Endodermal cell (in vitro differentiated cells): ENCODE measurements around the gene EHD3. TPM values are rescaled to one million over a fixed set of nuclear protein-coding genes. Genes with fewer than 3 reads are reported as not detected.
A peak's percentile ranks its signal among the peaks of the same experiment; 100 is the strongest.

Experiments used
- DNase-seq: peaks from one replicate; pipeline ENCODE4 v3.0.0-alpha.2; 2017
- H3K27ac ChIP-seq: 2 replicates; pipeline ENCODE4 v1.5.1; 2013; ENCODE audit warnings: mild to moderate bottlenecking, low read depth, low read length, moderate library complexity
- H3K27me3 ChIP-seq: 2 replicates; pipeline ENCODE4 v1.6.1; 2013; ENCODE audit warnings: mild to moderate bottlenecking, low read length, moderate library complexity; ENCODE audit not compliant: insufficient read depth, control insufficient read depth, poor library complexity, severe bottlenecking
- H3K36me3 ChIP-seq: 2 replicates; pipeline ENCODE4 v1.7.0; 2013; ENCODE audit warnings: mild to moderate bottlenecking, low read length, moderate library complexity; ENCODE audit not compliant: control insufficient read depth, insufficient read depth
- H3K4me1 ChIP-seq: one replicate; pipeline ENCODE4 v1.7.0; 2013; ENCODE audit warnings: low read length; ENCODE audit not compliant: control insufficient read depth, insufficient read depth
- H3K4me3 ChIP-seq: 2 replicates; pipeline ENCODE4 v1.5.1; 2013; ENCODE audit warnings: mild to moderate bottlenecking, low read length, moderate library complexity
- H3K9ac ChIP-seq: 2 replicates; pipeline ENCODE4 v1.6.1; 2013; ENCODE audit warnings: mild to moderate bottlenecking, low read length, moderate library complexity; ENCODE audit not compliant: poor library complexity, severe bottlenecking; ENCODE audit errors: extremely low read depth
- H3K9me3 ChIP-seq: 2 replicates; pipeline ENCODE4 v1.6.1; 2013; ENCODE audit warnings: mild to moderate bottlenecking, low read length, moderate library complexity; ENCODE audit not compliant: control insufficient read depth
- H3K27ac Mint-ChIP-seq: 2 replicates; pipeline ENCODE4 v1.8.0; 2020; ENCODE audit warnings: mixed read lengths
- H3K27me3 Mint-ChIP-seq: 2 replicates; pipeline ENCODE4 v1.8.0; 2021; ENCODE audit warnings: mild to moderate bottlenecking, mixed read lengths; ENCODE audit not compliant: insufficient read depth
- H3K36me3 Mint-ChIP-seq: 2 replicates; pipeline ENCODE4 v1.8.0; 2020; ENCODE audit warnings: low read depth, mixed read lengths
- H3K4me1 Mint-ChIP-seq: 2 replicates; pipeline ENCODE4 v1.8.0; 2020; ENCODE audit warnings: mixed read lengths
- H3K4me3 Mint-ChIP-seq: 2 replicates; pipeline ENCODE4 v1.8.0; 2020; ENCODE audit warnings: mild to moderate bottlenecking, moderate library complexity, mixed read lengths
- H3K9me3 Mint-ChIP-seq: 2 replicates; pipeline ENCODE4 v1.8.0; 2020; ENCODE audit warnings: mild to moderate bottlenecking, mixed read lengths
- WGBS, 2 experiments: methylation state at CpG; one replicate each; pipeline versions ENCODE4 v1.1.5 to v1.1.7; 2013; ENCODE audit warnings: missing lambda C conversion rate in 2 of 2, mixed read lengths in 1 of 2; ENCODE audit not compliant: insufficient coverage in 1 of 2, insufficient read length in 1 of 2; 5-methylcytosine and 5-hydroxymethylcytosine counted together
- total RNA-seq, 2 donors: library from RNA; stranded (reverse); fragmentation: NEBNext Ultra II Directional in 1 of 2; extraction: Animal tissue kit (Norgen Biotek cat#: 25700) in 1 of 2; gene quantifications; 2 replicates in 1 of 2; 3 replicates in 1 of 2; pipeline ENCODE4 v1.2.1, GENCODE V29; 2021
- TF ChIP-seq, protein P1 (sequence below): fragments of 200-600 bp; sonication (generic); conservative IDR thresholded peaks from 2 replicates; pipeline ENCODE4 v1.5.0; 2021; ENCODE audit warnings: antibody characterized with exemption, mild to moderate bottlenecking

EHD3 gene
- total RNA-seq, 2 donors from 2014 or later, result 10.7 to 15.5 TPM

GRCh38 chr2:31256611-31257382 lies 22.8 kb downstream of the EHD3 start:
- H3K4me1 ChIP-seq, result no peaks in the 10 kb centered on the region
- H3K9me3 ChIP-seq, result no peaks in the 10 kb centered on the region
- H3K9ac ChIP-seq, result no peak overlapping the region
- H3K27me3 Mint-ChIP-seq, result no peaks in the 10 kb centered on the region
- no peak overlapping the region for H3K27ac ChIP-seq
- 85 to 91% methylated on average over 2 to 4 of the region's 4 CpGs for WGBS, 2 experiments
- no peaks in the 10 kb centered on the region for H3K9me3 Mint-ChIP-seq
- peak overlapping the region; percentile 26 for H3K27ac Mint-ChIP-seq
- H3K36me3 ChIP-seq, result peaks cover 30% of the 10 kb centered on the region
- H3K27me3 ChIP-seq, result no peaks in the 10 kb centered on the region
- H3K4me1 Mint-ChIP-seq, result peaks cover 35% of the 10 kb centered on the region
- peak; percentile 78 for DNase-seq
- TF ChIP-seq, protein P1, sequence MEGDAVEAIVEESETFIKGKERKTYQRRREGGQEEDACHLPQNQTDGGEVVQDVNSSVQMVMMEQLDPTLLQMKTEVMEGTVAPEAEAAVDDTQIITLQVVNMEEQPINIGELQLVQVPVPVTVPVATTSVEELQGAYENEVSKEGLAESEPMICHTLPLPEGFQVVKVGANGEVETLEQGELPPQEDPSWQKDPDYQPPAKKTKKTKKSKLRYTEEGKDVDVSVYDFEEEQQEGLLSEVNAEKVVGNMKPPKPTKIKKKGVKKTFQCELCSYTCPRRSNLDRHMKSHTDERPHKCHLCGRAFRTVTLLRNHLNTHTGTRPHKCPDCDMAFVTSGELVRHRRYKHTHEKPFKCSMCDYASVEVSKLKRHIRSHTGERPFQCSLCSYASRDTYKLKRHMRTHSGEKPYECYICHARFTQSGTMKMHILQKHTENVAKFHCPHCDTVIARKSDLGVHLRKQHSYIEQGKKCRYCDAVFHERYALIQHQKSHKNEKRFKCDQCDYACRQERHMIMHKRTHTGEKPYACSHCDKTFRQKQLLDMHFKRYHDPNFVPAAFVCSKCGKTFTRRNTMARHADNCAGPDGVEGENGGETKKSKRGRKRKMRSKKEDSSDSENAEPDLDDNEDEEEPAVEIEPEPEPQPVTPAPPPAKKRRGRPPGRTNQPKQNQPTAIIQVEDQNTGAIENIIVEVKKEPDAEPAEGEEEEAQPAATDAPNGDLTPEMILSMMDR, result peak; percentile 43
- peak overlapping the region; percentile 13 for H3K4me3 Mint-ChIP-seq
- no peak overlapping the region for H3K4me3 ChIP-seq
- peaks cover 22% of the 10 kb centered on the region for H3K36me3 Mint-ChIP-seq

DNA sequence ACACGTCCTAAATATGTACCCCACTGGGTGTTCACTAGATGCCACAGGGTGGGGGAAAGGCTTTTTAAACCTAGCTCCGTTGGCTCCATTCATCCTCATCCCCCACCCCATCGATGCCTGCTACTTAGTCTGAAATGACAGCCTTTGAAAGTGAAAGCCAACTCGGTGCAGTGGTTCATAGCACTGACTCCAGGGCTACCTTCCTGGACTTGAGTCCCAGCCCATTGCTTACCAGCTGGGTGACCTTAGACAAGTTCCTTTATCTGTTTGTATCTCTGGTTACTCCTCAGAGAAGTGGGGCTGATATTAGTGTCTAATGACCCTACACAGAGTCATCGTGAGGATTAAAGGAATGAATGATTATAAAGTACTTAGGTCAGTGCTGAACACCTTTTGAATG lies 24.4 kb downstream of the EHD3 start:
- H3K4me3 ChIP-seq, result no peak overlapping the region
- H3K36me3 Mint-ChIP-seq, result peaks cover 22% of the 10 kb centered on the region
- no peak overlapping the region for H3K27ac ChIP-seq
- peaks cover 36% of the 10 kb centered on the region for H3K4me1 Mint-ChIP-seq
- H3K9ac ChIP-seq, result no peak overlapping the region
- WGBS, 2 experiments, result 85 to 88% methylated on average over 3 to 5 of the region's 5 CpGs
- no peak overlapping the region for H3K4me3 Mint-ChIP-seq
- H3K4me1 ChIP-seq, result no peaks in the 10 kb centered on the region
- TF ChIP-seq, protein P1, result no peak
- no peaks in the 10 kb centered on the region for H3K27me3 Mint-ChIP-seq
- H3K27ac Mint-ChIP-seq, result no peak overlapping the region
- H3K27me3 ChIP-seq, result no peaks in the 10 kb centered on the region
- H3K36me3 ChIP-seq, result peaks cover 32% of the 10 kb centered on the region
- no peak for DNase-seq
- H3K9me3 ChIP-seq, result no peaks in the 10 kb centered on the region
- H3K9me3 Mint-ChIP-seq, result no peaks in the 10 kb centered on the region

DNA sequence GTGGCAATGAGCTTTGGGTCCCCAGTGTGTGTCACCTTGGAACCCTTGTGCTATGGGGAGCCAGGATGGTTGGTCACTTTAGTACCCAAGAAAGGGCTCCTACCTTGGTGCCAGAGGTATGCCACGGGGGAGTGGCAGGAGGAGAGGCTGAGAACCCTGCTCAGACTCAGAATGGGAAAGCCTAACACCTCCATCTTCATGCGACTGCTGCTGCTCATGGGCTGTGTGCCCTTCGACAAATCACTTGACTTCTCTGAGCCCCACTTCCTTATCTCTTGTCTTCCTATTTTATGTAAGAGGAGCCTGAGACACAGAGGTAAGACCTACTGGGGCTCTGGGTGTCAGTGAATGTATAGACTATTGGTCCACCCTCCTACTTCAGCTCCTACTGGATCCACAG lies 25.1 kb downstream of the EHD3 start:
- H3K9me3 ChIP-seq, result no peaks in the 10 kb centered on the region
- WGBS, 2 experiments, result 95 to 100% methylated on average over 2 to 3 of the region's 3 CpGs
- peaks cover 32% of the 10 kb centered on the region for H3K36me3 ChIP-seq
- Mint-ChIP-seq H3K36me3 (peaks cover 22% of the 10 kb centered on the region), H3K27me3 (no peaks in the 10 kb centered on the region), H3K4me1 (peaks cover 37% of the 10 kb centered on the region), H3K27ac (no peak overlapping the region), H3K9me3 (no peaks in the 10 kb centered on the region), H3K4me3 (no peak overlapping the region)
- DNase-seq, result no peak
- H3K9ac ChIP-seq, result no peak overlapping the region
- TF ChIP-seq, protein P1, result no peak
- no peak overlapping the region for H3K4me3 ChIP-seq
- no peaks in the 10 kb centered on the region for H3K27me3 ChIP-seq
- H3K27ac ChIP-seq, result no peak overlapping the region
- no peaks in the 10 kb centered on the region for H3K4me1 ChIP-seq
